GM23338 (cell line): Measurements from ENCODE around the gene REPS1. TPM values are rescaled to one million over a fixed set of nuclear protein-coding genes. Genes with fewer than 3 reads are reported as not detected.
"Not testable (repeated sequence)": the region's sequence is repeated elsewhere in the genome, so short reads cannot be mapped to it uniquely, and the experiment has no call there.

ENCODE experiments used
- ATAC-seq: fragments of 200-7000 bp; cut with Tn5 transposase; 3 replicates; pipeline ENCODE4 v1.9.1; 2020
- DNase-seq: peaks from one replicate; pipeline ENCODE4 v3.0.0-alpha.2; 2015; ENCODE audit warnings: low spot score
- H2AFZ ChIP-seq: fragments of 200-600 bp; sonication (generic); 2 replicates; pipeline ENCODE4 v1.8.0; 2016; ENCODE audit warnings: antibody characterized with exemption, mild to moderate bottlenecking, moderate library complexity
- H3F3A ChIP-seq: fragments of 200-600 bp; sonication (generic); replicated peaks from 2 replicates; pipeline ENCODE4 v1.8.0; 2017; ENCODE audit warnings: antibody characterized with exemption, mixed run types, low read depth
- H3K27ac ChIP-seq: fragments of 200-600 bp; sonication (generic); 2 replicates; pipeline ENCODE4 v1.6.1; 2016; ENCODE audit warnings: low read depth
- H3K27me3 ChIP-seq: fragments of 200-600 bp; sonication (generic); 2 replicates; pipeline ENCODE4 v1.8.0; 2016; ENCODE audit warnings: mild to moderate bottlenecking, mixed run types, moderate library complexity; ENCODE audit not compliant: insufficient read depth
- H3K36me3 ChIP-seq: fragments of 200-600 bp; sonication (generic); 2 replicates; pipeline ENCODE4 v1.8.0; 2016; ENCODE audit warnings: mild to moderate bottlenecking; ENCODE audit not compliant: insufficient read depth
- H3K4me1 ChIP-seq: fragments of 200-600 bp; sonication (generic); 2 replicates; pipeline ENCODE4 v1.8.0; 2016; ENCODE audit warnings: mild to moderate bottlenecking, moderate library complexity; ENCODE audit not compliant: insufficient read depth
- H3K4me2 ChIP-seq: fragments of 200-600 bp; sonication (generic); 2 replicates; pipeline ENCODE4 v1.7.1; 2017; ENCODE audit warnings: mixed run types
- H3K4me3 ChIP-seq: fragments of 200-600 bp; sonication (generic); 2 replicates; pipeline ENCODE4 v1.6.1; 2016; ENCODE audit warnings: mixed run types
- H3K79me2 ChIP-seq: fragments of 200-600 bp; sonication (generic); replicated peaks from 2 replicates; pipeline ENCODE4 v1.8.0; 2017; ENCODE audit warnings: mild to moderate bottlenecking; ENCODE audit not compliant: insufficient read depth
- H3K9me2 ChIP-seq: fragments of 200-600 bp; sonication (generic); 2 replicates; pipeline ENCODE4 v1.8.0; 2017; ENCODE audit not compliant: insufficient read depth
- H4K20me1 ChIP-seq: fragments of 200-600 bp; sonication (generic); replicated peaks from 2 replicates; pipeline ENCODE4 v1.8.0; 2017; ENCODE audit warnings: mild to moderate bottlenecking; ENCODE audit not compliant: insufficient read depth
- H3K27ac Mint-ChIP-seq: 2 replicates; pipeline ENCODE4 v1.8.0; 2020; ENCODE audit warnings: inconsistent platforms, mild to moderate bottlenecking, moderate library complexity, mixed read lengths
- H3K27me3 Mint-ChIP-seq: 3 replicates; pipeline ENCODE4 v1.8.0; 2022; ENCODE audit warnings: low read depth, mild to moderate bottlenecking, moderate library complexity, mixed read lengths, inconsistent platforms; ENCODE audit not compliant: insufficient read depth, poor library complexity
- H3K36me3 Mint-ChIP-seq: 3 replicates; pipeline ENCODE4 v1.8.0; 2021; ENCODE audit warnings: low read depth, mild to moderate bottlenecking, inconsistent platforms, moderate library complexity, mixed read lengths
- H3K4me1 Mint-ChIP-seq: 3 replicates; pipeline ENCODE4 v1.8.0; 2020; ENCODE audit warnings: mild to moderate bottlenecking, inconsistent platforms, mixed read lengths
- H3K4me3 Mint-ChIP-seq: 3 replicates; pipeline ENCODE4 v1.8.0; 2021; ENCODE audit warnings: moderate library complexity, mild to moderate bottlenecking, inconsistent platforms, mixed read lengths
- H3K9me3 Mint-ChIP-seq: 3 replicates; pipeline ENCODE4 v1.8.0; 2020; ENCODE audit warnings: moderate library complexity, mild to moderate bottlenecking, inconsistent platforms, mixed read lengths
- CTCF ChIP-seq, 2 experiments: fragments of 200-600 bp in 1 of 2; sonication (generic) in 1 of 2; conservative IDR thresholded peaks; 2 replicates each; pipeline versions ENCODE4 v1.5.1 to v1.6.1; 2016 to 2017; ENCODE audit warnings: antibody characterized with exemption in 2 of 2, low read depth in 2 of 2, mild to moderate bottlenecking in 2 of 2, moderate library complexity in 1 of 2
- REST ChIP-seq: IDR thresholded peaks from one replicate; pipeline ENCODE4 v1.6.1; 2018; ENCODE audit warnings: antibody characterized with exemption; ENCODE audit not compliant: unreplicated experiment
- polyA plus RNA-seq: library from polyadenylated mRNA; unstranded; fragments of >200 nt; fragmentation: Nextera tagmentation; extraction: Ambion mirVana; gene quantifications from 2 replicates; pipeline ENCODE4 v1.2.1, GENCODE V29; 2016
- total RNA-seq: library from RNA; depleted of rRNA; stranded (reverse); fragments of >200 nt; shearing (Covaris generic); gene quantifications from 2 replicates; pipeline ENCODE4 v1.2.3, GENCODE V29; 2014

The REPS1 gene
- total and polyA plus RNA-seq, 2 experiments from 2014 or later: 46.0 to 65.7 TPM

GRCh38 chr6:138996524-138996923 lies 8.5 kb upstream of the REPS1 start (continued):
- TF ChIP-seq REST: no peak

- not testable (repeated sequence) for H3K27me3 ChIP-seq, H3K36me3 ChIP-seq, ATAC-seq, H3K36me3 Mint-ChIP-seq, H3K79me2 ChIP-seq, H3F3A ChIP-seq, H3K9me3 Mint-ChIP-seq, H3K27ac Mint-ChIP-seq, H4K20me1 ChIP-seq, DNase-seq, H3K27me3 Mint-ChIP-seq, H3K4me3 Mint-ChIP-seq
- Histone ChIP-seq H2AFZ (peak overlapping the region; percentile 63; the same call in 1 of the 2 replicates), H3K9me2 (peaks cover 12% of the 10 kb centered on the region), H3K27ac (peak overlapping the region; percentile 39; the same call in 1 of the 2 replicates), H3K4me1 (peaks cover 26% of the 10 kb centered on the region), H3K4me3 (0 out of 2 replicates have a peak overlapping the region, but pooled peaks have one; percentile 11), H3K4me2 (peak overlapping the region; percentile 49)
- peaks cover 34% of the 10 kb centered on the region for H3K4me1 Mint-ChIP-seq
These were observed 5.4 kb upstream of the REPS1 start for GRCh38 chr6:138993410-138993809.

GRCh38 chr6:138992965-138993364 lies 4.9 kb upstream of the REPS1 start:
- not testable (repeated sequence) for H3K36me3 ChIP-seq, DNase-seq, H3K4me3 Mint-ChIP-seq, H3K36me3 Mint-ChIP-seq, H3K79me2 ChIP-seq, H3F3A ChIP-seq, H3K27me3 ChIP-seq, ATAC-seq, H3K27ac ChIP-seq, H3K27ac Mint-ChIP-seq, H4K20me1 ChIP-seq, H3K27me3 Mint-ChIP-seq, H3K4me3 ChIP-seq, H3K9me3 Mint-ChIP-seq
- peak overlapping the region; percentile 63; the same call in 1 of the 2 replicates for H2AFZ ChIP-seq
- H3K4me1 ChIP-seq: peaks cover 26% of the 10 kb centered on the region
- H3K4me2 ChIP-seq: peak overlapping the region; percentile 49; the same call in 1 of the 2 replicates
- 0 out of 4 replicates have a peak, but pooled peaks of 1 of the 2 experiments have one; percentile 4 for TF ChIP-seq CTCF (conservative IDR thresholded peaks at IDR 0.05; ENCODE audit: low read depth in 2 of 2)
- peaks cover 35% of the 10 kb centered on the region for H3K4me1 Mint-ChIP-seq
- H3K9me2 ChIP-seq: peaks cover 11% of the 10 kb centered on the region
